Measurements from ENCODE around the gene JAK2.

- TF ChIP-seq CTCF (IDR thresholded peaks at IDR 0.05) (no peak), POLR2A (IDR thresholded peaks at IDR 0.05) (no peak)
Measured at GRCh38 chr9:4938496-4938895, 46.6 kb upstream of the JAK2 start.
